ENCODE results near the gene MEPCE.
"Not testable (repeated sequence)": the region's sequence is repeated elsewhere in the genome, so short reads cannot be mapped to it uniquely, and the experiment has no call there.

The MEPCE gene

GRCh38 chr7:100434297-100435144, 4.9 kb downstream of the MEPCE start:
- no peak for DNase-seq

GRCh38 chr7:100435401-100436304, 6.0 kb downstream of the MEPCE start:
- peak; percentile 35 to 40 for DNase-seq

- DNase-seq: no peak
These were observed 7.8 kb downstream of the MEPCE start for GRCh38 chr7:100437150-100438100.

DNA sequence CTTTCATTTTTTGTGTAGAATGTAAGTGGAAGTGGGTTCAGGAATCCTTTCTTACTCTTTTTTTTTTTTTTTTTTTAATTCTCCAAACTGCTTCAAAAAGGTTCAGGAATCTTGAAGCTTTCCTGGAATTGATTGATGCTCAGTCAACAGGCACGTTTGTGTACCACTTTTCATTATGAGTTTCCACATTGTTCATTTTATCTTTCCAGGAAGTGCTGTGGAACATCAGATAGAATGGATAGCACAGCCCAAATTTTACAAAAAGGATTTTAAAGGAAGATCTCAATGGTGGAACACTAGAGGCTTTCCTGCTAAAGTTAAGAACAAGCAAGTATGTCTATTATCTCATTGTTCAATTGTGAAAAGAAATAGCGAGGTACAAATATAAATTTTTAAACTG, 8.5 kb downstream of the MEPCE start:
- DNase-seq: no peak

DNA sequence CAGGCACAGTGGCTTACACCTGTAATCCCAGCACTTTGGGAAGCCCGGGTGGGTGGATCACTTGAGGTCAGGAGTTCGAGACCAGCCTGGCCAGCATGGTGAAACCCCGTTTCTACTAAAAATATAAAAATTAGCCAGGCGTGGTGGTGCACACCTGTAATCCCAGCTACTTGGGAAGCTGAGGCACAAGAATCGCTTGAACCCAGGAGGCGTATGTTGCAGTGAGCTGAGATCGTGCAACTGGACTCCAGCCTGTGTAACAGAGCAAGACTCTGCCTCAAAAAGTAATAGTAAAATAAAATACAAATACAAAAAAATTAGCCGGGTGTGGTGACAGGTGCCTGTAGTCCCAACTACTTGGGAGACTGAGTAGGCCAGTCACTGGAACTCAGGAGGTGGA, 9.1 kb downstream of the MEPCE start:
- DNase-seq: not testable (repeated sequence)

GRCh38 chr7:100439244-100439643, 9.6 kb downstream of the MEPCE start:
- not testable (repeated sequence) for DNase-seq

- no peak for DNase-seq
These were observed 12.3 kb downstream of the MEPCE start for GRCh38 chr7:100441641-100442535.

GRCh38 chr7:100443096-100443840, 13.6 kb downstream of the MEPCE start:
- DNase-seq: no peak

DNA sequence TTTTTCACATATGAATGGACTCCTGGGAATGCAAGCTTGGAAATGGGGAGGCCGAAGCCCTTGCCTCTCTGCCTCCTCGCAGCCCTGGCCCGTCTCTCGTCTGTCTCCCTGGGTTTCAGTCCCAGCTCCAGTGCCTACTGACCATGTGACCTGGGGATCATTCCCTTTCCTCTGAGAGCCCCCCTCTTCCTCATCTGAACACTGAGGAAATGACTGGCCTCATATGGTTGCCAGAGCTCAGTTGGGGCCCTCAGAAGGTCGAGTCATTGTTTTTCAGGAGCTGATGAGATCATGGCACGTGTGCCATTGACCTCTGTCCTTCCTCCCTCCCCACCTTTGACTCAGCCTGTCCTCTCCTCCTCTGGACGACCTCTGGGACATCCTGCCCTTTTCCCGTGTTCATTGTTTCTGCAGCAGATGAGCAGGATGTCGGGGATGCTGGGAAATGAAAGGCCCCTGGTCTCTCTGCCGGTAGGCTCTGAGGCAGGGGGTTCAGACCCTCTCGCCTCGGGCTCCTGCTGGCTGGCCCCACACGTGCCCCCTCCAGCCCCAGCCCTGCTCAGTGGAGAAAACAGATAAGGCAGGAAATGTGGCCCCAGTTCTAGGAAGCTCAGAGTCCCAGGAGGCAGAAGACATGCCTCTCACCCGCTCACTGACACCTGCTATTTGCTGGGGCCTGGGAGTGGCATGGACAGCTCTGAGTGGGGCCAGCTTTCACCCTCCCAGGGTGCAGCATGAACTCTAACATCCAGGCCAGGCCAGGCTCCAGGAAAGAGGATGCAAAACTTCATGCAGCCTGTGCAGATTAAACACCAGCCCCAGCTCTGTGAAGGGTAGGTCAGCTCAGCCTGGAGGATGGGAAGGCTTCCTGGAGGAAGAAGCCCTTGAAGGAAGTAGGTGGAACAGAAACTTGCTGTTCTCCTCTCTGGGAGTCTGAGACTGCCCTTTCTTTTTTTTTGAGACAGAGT, 15.0 kb downstream of the MEPCE start:
- DNase-seq: no peak

DNA sequence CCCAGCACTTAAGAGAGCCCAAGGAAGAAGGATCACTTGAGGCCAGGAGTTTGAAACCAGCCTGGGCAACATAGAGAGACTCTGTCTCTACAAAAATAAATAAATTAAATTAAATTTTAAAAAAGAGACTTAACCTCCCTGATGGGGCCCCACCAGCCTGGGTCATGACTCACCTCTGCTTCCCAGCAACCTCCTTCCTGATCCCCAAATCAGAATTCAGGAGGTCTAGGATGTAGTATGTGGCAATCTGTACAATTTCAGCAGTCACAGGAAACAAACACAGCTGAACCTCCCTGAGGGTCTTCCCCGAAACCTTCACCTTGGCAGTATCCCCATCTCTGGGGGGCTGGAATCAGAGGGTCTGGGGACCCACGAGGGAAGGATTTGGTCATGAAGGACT, 16.4 kb downstream of the MEPCE start:
- no peak for DNase-seq

GRCh38 chr7:100447363-100447762, 17.7 kb downstream of the MEPCE start:
- not testable (repeated sequence) for DNase-seq

- no peak for DNase-seq
These were observed 19.7 kb downstream of the MEPCE start for GRCh38 chr7:100449190-100449795.

DNA sequence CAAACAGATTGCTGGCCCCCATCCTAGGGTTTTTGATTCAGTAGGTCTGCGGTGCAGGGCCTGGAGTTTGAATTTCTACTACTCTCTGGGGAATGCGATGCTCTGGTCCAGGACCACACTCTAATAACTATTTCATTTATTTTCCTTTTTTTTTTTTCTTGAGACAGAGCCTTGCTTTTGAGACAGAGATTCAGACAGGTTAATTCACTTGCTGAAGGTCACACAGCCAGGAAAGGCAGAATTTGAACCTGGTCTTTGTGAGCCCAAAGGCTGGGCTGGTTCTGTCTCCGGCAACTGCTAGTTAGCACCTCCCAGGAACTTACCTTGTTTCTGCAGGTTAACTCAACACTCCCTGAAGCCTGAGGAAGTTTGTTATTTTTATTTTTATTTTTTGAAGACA, 22.9 kb downstream of the MEPCE start:
- no peak for DNase-seq

DNA sequence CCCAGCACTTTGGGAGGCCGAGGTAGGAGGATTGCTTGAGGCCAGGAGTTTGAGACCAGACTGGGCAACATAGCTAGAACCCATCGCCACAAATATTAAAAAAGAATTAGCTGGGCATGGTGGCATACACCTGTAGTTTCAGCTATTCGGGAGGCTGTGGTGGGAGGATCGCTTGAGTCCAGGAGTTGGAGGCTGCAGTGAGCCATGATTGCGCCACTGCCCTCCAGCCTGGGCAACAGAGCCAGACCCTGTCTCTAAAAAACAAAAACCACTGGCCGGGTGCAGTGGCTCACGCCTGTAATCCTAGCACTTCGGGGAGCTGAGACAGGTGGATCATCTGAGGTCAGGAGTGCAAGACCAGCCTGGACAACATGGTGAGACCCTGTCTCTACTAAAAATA, 24.2 kb downstream of the MEPCE start:
- not testable (repeated sequence) for DNase-seq

GRCh38 chr7:100455206-100455605, 25.6 kb downstream of the MEPCE start:
- no peak for DNase-seq

DNA sequence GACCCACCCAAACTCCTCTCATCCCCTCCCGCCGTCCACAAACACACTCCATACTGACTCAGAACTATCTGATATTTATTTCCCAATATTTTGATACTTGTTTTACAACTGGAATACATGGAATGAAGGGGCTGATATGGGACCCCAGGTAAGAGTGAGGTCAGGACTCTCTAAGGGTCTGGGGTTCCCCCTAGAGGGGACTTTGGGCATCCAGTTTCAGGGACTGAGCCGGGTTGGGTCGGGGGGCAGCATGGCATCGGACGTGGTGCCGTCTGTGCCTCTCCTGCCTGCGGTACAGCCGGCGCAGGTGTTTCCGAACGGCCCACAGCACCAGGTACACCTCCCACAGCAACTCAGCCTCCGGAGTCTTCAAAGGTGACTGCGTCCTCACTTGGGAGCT, 26.9 kb downstream of the MEPCE start:
- no peak for DNase-seq

DNA sequence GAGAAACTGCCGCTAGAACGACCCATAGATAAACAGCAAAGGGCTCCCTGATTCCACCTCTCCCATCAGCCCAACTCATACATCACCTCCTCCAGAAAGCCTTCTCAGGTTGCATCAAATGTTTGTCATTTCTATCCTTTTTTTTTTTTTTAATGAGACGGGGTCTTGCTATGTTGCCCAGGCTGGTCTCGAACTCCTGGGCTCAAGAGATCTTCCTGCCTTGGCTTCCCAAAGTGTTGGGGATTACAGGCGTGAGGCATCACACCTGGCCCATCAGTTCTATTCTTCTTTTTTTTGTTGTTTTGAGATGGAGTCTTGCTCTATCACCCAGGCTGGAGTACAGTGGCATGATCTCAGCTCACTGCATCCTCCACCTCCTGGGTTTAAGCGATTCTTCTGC, 27.4 kb downstream of the MEPCE start:
- no peak for DNase-seq

- no peak for DNase-seq
These were observed 34.6 kb downstream of the MEPCE start, which contains the start of gene SPACDR for GRCh38 chr7:100464210-100464660. SPACDR (minus strand) TSS chr7:100464260; CDS start chr7:100464025, 235 bp downstream.

GRCh38 chr7:100464791-100465190, 35.2 kb downstream of the MEPCE start:
- DNase-seq: no peak
